Skin of body (tissue), 2 donors: ENCODE measurements around the gene LDB3. TPM values are rescaled to one million over a fixed set of nuclear protein-coding genes. Genes with fewer than 3 reads are reported as not detected.

ENCODE experiments used
- DNase-seq: peaks from one replicate; lab custom pipeline; 2025; lab: John Stamatoyannopoulos, UW
- total RNA-seq: library from RNA; depleted of rRNA; stranded (reverse); fragments of >200 nt; gene quantifications from one replicate; pipeline ENCODE4 v1.2.3, GENCODE V29; 2014

LDB3 gene
- total RNA-seq, 1 donor from 2014 or later, result 25.0 TPM

DNA sequence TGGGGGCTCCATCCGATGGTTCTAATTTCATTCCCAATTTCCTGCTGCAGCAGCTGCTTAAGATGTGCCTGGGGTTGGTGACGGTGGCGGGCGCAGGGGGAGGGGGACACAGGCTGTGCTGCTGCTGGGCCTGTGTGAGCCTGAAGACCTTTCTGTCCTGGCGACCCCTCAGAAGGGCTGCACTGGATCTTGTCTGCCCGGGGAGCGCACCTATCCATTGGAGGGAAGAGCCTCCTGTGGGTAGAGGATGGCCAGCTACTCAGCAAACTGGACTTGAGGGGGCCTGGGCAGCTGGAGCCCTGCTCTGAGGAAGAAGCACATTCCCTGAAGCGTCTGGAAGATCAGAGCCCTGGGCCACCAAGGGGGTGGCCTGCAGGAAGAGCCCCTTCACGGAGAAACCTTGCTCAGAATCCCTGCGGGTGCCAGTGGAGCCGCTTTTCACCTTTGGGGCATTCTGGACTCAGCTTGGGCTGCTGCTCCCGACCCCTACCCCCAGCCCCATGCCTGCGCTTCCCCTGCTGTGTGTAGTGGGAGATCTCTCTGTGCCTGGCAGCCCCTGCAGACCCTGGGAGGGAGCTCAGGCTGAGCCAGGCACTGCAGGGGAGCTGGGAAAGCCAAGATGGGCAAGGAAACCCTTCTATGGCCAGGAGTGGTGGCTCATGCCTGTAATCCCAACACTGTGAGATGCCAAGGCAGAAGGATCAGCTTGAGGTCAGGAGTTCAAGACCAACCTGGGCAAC is 17.8 kb downstream of the LDB3 start:
- DNase-seq, result no peak

DNA sequence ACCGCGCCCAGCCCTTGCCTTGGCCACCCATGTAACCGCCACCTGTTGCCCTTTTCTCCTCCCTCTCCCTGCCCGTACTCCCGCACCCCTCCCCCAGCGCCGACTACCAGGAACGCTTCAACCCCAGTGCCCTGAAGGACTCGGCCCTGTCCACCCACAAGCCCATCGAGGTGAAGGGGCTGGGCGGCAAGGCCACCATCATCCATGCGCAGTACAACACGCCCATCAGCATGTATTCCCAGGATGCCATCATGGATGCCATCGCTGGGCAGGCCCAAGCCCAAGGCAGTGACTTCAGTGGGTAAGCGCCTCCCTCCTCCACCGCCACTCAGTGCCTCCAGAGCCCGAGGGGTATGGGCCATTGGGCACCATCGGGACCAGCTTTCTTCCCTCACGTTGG is 18.7 kb downstream of the LDB3 start:
- no peak for DNase-seq

DNA sequence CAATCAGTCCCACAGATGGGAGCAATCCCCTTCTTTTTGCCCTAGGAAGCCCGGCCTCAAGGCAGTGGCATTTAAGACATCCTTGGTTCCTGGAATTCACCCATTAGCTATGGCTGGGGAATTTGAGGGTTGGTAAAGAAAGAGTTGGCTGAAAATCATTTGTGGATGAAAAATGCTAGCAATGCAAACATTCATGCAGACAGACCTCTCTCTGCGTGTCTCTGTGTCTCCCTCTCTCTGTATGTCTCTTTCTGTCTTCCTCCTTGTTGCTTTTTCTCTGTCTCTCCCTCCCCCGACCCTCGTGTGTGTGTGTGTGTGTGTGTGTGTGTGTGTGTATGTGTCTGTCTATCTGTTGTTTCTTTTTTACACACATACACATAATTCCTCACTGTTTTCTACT is 19.4 kb downstream of the LDB3 start:
- DNase-seq, result no peak

- DNase-seq, result peak; percentile 58
These were observed 20.1 kb downstream of the LDB3 start for GRCh38 chr10:86688398-86688921.

GRCh38 chr10:86689146-86689545 is 20.8 kb downstream of the LDB3 start:
- no peak for DNase-seq

DNA sequence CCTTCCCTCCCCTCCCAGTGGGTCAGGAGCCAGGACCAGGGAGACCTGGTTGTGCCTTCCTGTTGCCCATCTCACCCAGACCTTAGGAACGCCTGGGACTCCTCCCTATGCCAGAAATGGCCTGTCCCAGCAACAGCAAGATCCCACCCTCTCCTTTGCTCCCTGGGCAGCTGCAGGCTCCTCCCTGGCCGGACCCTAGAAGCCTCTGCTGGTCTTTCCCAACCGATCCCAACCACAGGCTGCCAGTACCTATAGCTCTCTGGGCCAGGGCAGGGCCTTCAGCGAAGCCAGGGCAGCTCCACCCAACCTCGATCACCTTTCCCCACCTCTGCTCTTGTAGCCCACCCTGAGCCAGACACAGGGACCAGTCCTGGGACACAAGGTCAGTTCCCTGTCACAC is 21.9 kb downstream of the LDB3 start:
- no peak for DNase-seq

DNA sequence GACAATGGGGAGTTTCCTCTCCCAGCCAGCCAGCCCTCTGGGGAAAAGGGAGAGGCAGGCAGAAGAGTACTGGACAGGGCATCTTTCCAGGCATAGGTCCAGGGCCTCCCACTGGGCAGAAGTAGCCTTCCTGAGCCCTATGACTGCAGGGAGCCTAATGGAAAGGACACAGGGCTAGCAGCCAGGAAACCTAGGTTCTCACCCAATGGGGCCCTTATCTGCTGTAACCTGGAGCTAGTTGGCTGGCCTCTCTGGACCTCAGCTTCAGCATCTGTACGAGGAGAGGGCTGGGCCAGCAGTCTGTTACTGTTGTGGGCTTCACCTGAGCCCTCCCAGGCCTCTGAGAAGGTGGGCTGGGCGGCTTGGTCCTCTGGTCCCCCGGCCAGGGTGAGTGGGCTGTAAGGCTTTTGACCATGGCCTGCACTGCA is 22.4 kb downstream of the LDB3 start:
- DNase-seq, result no peak

GRCh38 chr10:86691333-86692022 is 23.2 kb downstream of the LDB3 start:
- no peak for DNase-seq

DNA sequence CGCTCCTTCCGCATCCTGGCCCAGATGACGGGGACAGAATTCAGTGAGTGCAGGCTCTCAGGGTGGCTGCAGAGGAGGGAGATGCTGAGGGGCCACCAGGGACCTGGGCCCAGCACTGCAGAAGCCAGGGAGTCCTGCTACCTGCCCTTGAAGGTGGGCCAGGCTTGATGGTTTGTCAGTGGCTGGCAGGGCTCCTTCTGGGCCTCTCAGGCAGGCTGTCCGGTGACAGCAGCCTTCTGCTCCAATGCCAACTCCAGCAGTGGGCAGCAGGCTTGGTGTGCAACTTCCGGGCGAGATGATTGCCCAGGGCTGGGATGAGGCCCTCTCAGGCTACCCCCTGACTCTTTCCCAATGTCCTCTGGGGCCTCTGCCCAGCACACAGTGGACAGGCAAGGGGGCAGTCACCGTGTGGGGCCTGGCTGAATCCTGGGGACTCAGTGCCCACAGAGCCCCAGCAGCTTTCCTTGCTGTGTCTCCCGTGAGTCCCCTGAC is 23.8 kb downstream of the LDB3 start:
- DNase-seq, result no peak

- DNase-seq, result no peak
These were observed 24.4 kb downstream of the LDB3 start for GRCh38 chr10:86692664-86693063.

DNA sequence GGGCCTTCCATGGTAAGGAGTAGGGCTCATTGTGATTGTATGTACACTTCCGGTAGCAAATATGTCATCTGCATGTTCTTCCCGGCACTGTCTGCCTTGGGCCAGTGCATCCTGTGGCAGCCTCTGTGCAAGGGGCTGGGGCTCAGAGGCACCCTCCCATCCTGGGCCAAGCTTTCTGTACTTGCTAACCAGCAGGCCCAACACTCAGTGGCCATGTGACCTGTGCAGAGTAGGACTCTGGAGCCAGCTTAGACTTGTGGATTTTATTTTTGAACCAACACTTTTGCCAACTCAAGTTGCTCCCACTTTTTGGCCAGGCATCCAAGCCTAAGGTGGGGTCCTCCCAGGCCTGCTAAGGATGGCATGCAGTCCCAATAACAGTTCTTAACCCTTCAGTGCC is 25.0 kb downstream of the LDB3 start:
- peak; percentile 74 for DNase-seq

DNA sequence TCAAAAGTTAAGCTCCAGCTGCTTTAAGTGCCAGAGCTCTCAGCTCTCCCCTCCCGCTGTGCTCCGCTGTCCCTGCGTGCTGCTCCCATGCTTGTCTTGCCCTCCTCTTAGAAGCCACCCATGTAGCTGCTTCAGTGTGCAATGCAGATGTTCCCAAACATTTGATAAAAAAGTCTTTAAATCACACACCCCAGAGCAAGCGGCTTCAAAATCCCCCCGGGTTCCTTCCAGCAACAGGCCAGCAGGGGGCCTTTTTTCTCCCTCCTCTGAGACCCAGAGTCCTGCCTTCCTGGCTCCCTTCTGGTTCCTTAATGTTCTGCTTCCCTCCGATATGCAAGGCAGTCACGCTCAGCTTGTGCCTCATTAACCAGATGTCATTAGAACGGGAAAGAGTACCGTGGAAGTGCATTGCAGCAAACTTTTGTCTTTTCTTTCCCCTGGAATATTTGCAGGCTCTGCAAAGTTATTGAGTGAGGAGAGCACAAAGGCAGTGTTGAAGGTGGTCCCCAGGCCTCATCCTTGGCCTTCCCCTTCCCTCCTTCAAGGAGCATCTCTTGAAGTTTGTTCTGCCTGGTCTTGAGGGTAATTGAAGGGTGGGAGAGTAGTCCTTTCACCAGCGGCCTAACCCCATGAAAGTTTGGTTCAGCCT is 25.5 kb downstream of the LDB3 start:
- DNase-seq, result peak; percentile 95

- no peak for DNase-seq
These were observed 30.1 kb downstream of the LDB3 start for GRCh38 chr10:86698207-86698940.

GRCh38 chr10:86699125-86699524 is 30.8 kb downstream of the LDB3 start:
- DNase-seq, result no peak

DNA sequence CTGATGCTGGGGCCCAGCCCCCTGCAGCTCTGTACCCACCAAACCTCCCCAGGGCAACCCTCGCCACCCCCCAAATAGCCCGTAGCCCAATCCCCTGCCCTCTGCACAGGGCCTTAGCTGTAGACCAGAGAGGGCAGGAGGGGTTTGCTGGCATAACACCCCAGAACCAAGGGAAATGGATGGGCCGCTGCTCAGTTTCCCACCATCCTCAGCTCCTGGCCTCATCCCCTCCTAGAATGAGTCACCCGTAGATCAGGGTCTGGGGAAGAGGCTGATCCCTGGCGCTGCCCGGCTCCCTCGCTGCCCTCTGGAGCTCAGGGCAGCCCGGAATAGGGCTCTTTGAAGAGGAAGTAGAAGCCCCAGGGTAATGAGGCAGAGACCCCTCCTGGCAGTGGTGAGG is 31.2 kb downstream of the LDB3 start:
- DNase-seq, result no peak

- DNase-seq, result no peak
These were observed 31.9 kb downstream of the LDB3 start for GRCh38 chr10:86699991-86700840.

GRCh38 chr10:86700851-86701617 is 32.7 kb downstream of the LDB3 start:
- DNase-seq, result no peak

GRCh38 chr10:86703176-86703575 is 34.9 kb downstream of the LDB3 start:
- DNase-seq, result no peak

DNA sequence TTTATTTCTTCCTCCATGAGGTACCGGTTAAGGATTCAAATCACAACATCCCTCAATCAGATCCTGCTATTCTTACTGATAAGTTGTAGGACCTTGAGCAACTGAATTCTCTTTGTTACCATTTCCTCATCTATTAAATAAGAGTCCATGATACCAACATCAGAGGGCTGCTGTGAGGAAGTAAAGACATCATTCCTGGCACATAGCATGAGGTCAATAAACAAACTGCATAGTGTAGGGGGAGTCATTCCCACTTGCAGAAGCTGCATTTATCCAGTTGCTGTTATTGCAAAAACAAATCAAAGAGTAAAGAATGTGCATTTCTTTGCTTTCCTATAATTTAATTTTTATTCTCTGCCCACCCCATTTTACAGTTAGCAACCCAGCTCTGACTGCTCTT is 36.8 kb downstream of the LDB3 start:
- no peak for DNase-seq

DNA sequence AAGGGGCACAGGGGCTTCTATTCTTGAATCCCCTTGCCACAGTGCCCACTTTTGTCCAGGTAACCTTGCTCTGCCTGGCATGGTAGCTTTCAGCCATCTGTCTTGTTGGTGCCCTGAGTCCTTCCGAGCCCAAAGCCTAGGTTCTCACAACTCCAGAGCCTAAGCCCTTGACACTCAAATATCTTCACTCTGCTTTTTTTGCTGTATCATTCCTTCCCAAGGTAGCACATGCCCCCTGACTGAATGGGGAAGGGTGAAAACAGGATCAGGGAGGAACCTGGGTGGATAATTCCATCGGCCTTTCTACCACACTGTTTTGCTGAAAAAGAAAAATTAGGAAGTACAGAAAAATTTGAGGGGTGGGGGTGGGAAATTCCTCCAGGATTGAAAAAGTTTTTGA is 37.6 kb downstream of the LDB3 start:
- no peak for DNase-seq
